Endodermal cell (in vitro differentiated cells): ENCODE measurements around the gene SLC2A5. TPM values are rescaled to one million over a fixed set of nuclear protein-coding genes. Genes with fewer than 3 reads are reported as not detected.
A peak's percentile ranks its signal among the peaks of the same experiment; 100 is the strongest.

ENCODE experiments used
- DNase-seq: peaks from one replicate; pipeline ENCODE4 v3.0.0-alpha.2; 2017
- H3K27ac ChIP-seq: 2 replicates; pipeline ENCODE4 v1.5.1; 2013; ENCODE audit warnings: mild to moderate bottlenecking, low read depth, low read length, moderate library complexity
- H3K27me3 ChIP-seq: 2 replicates; pipeline ENCODE4 v1.6.1; 2013; ENCODE audit warnings: mild to moderate bottlenecking, low read length, moderate library complexity; ENCODE audit not compliant: insufficient read depth, control insufficient read depth, poor library complexity, severe bottlenecking
- H3K36me3 ChIP-seq: 2 replicates; pipeline ENCODE4 v1.7.0; 2013; ENCODE audit warnings: mild to moderate bottlenecking, low read length, moderate library complexity; ENCODE audit not compliant: control insufficient read depth, insufficient read depth
- H3K4me1 ChIP-seq: one replicate; pipeline ENCODE4 v1.7.0; 2013; ENCODE audit warnings: low read length; ENCODE audit not compliant: control insufficient read depth, insufficient read depth
- H3K4me3 ChIP-seq: 2 replicates; pipeline ENCODE4 v1.5.1; 2013; ENCODE audit warnings: mild to moderate bottlenecking, low read length, moderate library complexity
- H3K9ac ChIP-seq: 2 replicates; pipeline ENCODE4 v1.6.1; 2013; ENCODE audit warnings: mild to moderate bottlenecking, low read length, moderate library complexity; ENCODE audit not compliant: poor library complexity, severe bottlenecking; ENCODE audit errors: extremely low read depth
- H3K9me3 ChIP-seq: 2 replicates; pipeline ENCODE4 v1.6.1; 2013; ENCODE audit warnings: mild to moderate bottlenecking, low read length, moderate library complexity; ENCODE audit not compliant: control insufficient read depth
- H3K27ac Mint-ChIP-seq: 2 replicates; pipeline ENCODE4 v1.8.0; 2020; ENCODE audit warnings: mixed read lengths
- H3K27me3 Mint-ChIP-seq: 2 replicates; pipeline ENCODE4 v1.8.0; 2021; ENCODE audit warnings: mild to moderate bottlenecking, mixed read lengths; ENCODE audit not compliant: insufficient read depth
- H3K36me3 Mint-ChIP-seq: 2 replicates; pipeline ENCODE4 v1.8.0; 2020; ENCODE audit warnings: low read depth, mixed read lengths
- H3K4me1 Mint-ChIP-seq: 2 replicates; pipeline ENCODE4 v1.8.0; 2020; ENCODE audit warnings: mixed read lengths
- H3K4me3 Mint-ChIP-seq: 2 replicates; pipeline ENCODE4 v1.8.0; 2020; ENCODE audit warnings: mild to moderate bottlenecking, moderate library complexity, mixed read lengths
- H3K9me3 Mint-ChIP-seq: 2 replicates; pipeline ENCODE4 v1.8.0; 2020; ENCODE audit warnings: mild to moderate bottlenecking, mixed read lengths
- CTCF ChIP-seq: fragments of 200-600 bp; sonication (generic); conservative IDR thresholded peaks from 2 replicates; pipeline ENCODE4 v1.5.0; 2021; ENCODE audit warnings: antibody characterized with exemption, mild to moderate bottlenecking
- WGBS, 2 experiments: methylation state at CpG; one replicate each; pipeline versions ENCODE4 v1.1.5 to v1.1.7; 2013; ENCODE audit warnings: missing lambda C conversion rate in 2 of 2, mixed read lengths in 1 of 2; ENCODE audit not compliant: insufficient coverage in 1 of 2, insufficient read length in 1 of 2; 5-methylcytosine and 5-hydroxymethylcytosine counted together
- total RNA-seq, 2 donors: library from RNA; stranded (reverse); fragmentation: NEBNext Ultra II Directional in 1 of 2; extraction: Animal tissue kit (Norgen Biotek cat#: 25700) in 1 of 2; gene quantifications; 2 replicates in 1 of 2; 3 replicates in 1 of 2; pipeline ENCODE4 v1.2.1, GENCODE V29; 2021

Gene SLC2A5
- total RNA-seq, 2 donors from 2014 or later = not detected

- Mint-ChIP-seq H3K27me3 (peaks cover 5% of the 10 kb centered on the region), H3K9me3 (no peaks in the 10 kb centered on the region), H3K27ac (peak overlapping the region; percentile 82), H3K36me3 (no peaks in the 10 kb centered on the region), H3K4me3 (no peak overlapping the region), H3K4me1 (peaks cover 8% of the 10 kb centered on the region)
- Histone ChIP-seq H3K4me1 (no peaks in the 10 kb centered on the region), H3K4me3 (no peak overlapping the region), H3K9ac (no peak overlapping the region), H3K9me3 (no peaks in the 10 kb centered on the region), H3K27me3 (no peaks in the 10 kb centered on the region), H3K27ac (no peak overlapping the region), H3K36me3 (no peaks in the 10 kb centered on the region)
- WGBS, 2 experiments = 87 to 91% methylated on average over 8 to 13 of the region's 13 CpGs
- no peak for TF ChIP-seq CTCF
- peak; percentile 64 for DNase-seq
Observed at GRCh38 chr1:9112961-9113880, 43.8 kb upstream of the SLC2A5 start.

- Histone ChIP-seq H3K4me3 (no peak overlapping the region), H3K9ac (no peak overlapping the region), H3K27ac (no peak overlapping the region), H3K36me3 (no peaks in the 10 kb centered on the region), H3K4me1 (no peaks in the 10 kb centered on the region), H3K27me3 (no peaks in the 10 kb centered on the region), H3K9me3 (no peaks in the 10 kb centered on the region)
- Mint-ChIP-seq H3K36me3 (no peaks in the 10 kb centered on the region), H3K9me3 (no peaks in the 10 kb centered on the region), H3K27me3 (peaks cover 5% of the 10 kb centered on the region), H3K4me1 (peaks cover 8% of the 10 kb centered on the region), H3K27ac (no peak overlapping the region), H3K4me3 (no peak overlapping the region)
- no peak for DNase-seq
- no peak for TF ChIP-seq CTCF
- WGBS, 2 experiments = 93 to 98% methylated on average over 6 to 9 of the region's 9 CpGs
Observed at GRCh38 chr1:9111957-9112356, 42.5 kb upstream of the SLC2A5 start.

- Histone ChIP-seq H3K36me3 (no peaks in the 10 kb centered on the region), H3K9me3 (no peaks in the 10 kb centered on the region), H3K9ac (no peak overlapping the region), H3K4me1 (no peaks in the 10 kb centered on the region), H3K27me3 (no peaks in the 10 kb centered on the region), H3K4me3 (no peak overlapping the region), H3K27ac (no peak overlapping the region)
- Mint-ChIP-seq H3K4me3 (no peak overlapping the region), H3K9me3 (no peaks in the 10 kb centered on the region), H3K4me1 (peaks cover 8% of the 10 kb centered on the region), H3K36me3 (no peaks in the 10 kb centered on the region), H3K27me3 (peaks cover 5% of the 10 kb centered on the region), H3K27ac (no peak overlapping the region)
- WGBS, 2 experiments = 93 to 94% methylated on average over 12 to 13 of the region's 13 CpGs
- no peak for TF ChIP-seq CTCF
- DNase-seq = no peak
Observed at GRCh38 chr1:9111357-9111691, 41.9 kb upstream of the SLC2A5 start.
